Measurements from ENCODE around the gene NQO2. TPM values are rescaled to one million over a fixed set of nuclear protein-coding genes. Genes with fewer than 3 reads are reported as not detected.

NQO2 gene, protein sequence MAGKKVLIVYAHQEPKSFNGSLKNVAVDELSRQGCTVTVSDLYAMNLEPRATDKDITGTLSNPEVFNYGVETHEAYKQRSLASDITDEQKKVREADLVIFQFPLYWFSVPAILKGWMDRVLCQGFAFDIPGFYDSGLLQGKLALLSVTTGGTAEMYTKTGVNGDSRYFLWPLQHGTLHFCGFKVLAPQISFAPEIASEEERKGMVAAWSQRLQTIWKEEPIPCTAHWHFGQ
- polyA plus RNA-seq (2013, experiment 1 of 2) = 125 TPM
- 138 TPM for polyA plus RNA-seq (2013, experiment 2 of 2)

DNA sequence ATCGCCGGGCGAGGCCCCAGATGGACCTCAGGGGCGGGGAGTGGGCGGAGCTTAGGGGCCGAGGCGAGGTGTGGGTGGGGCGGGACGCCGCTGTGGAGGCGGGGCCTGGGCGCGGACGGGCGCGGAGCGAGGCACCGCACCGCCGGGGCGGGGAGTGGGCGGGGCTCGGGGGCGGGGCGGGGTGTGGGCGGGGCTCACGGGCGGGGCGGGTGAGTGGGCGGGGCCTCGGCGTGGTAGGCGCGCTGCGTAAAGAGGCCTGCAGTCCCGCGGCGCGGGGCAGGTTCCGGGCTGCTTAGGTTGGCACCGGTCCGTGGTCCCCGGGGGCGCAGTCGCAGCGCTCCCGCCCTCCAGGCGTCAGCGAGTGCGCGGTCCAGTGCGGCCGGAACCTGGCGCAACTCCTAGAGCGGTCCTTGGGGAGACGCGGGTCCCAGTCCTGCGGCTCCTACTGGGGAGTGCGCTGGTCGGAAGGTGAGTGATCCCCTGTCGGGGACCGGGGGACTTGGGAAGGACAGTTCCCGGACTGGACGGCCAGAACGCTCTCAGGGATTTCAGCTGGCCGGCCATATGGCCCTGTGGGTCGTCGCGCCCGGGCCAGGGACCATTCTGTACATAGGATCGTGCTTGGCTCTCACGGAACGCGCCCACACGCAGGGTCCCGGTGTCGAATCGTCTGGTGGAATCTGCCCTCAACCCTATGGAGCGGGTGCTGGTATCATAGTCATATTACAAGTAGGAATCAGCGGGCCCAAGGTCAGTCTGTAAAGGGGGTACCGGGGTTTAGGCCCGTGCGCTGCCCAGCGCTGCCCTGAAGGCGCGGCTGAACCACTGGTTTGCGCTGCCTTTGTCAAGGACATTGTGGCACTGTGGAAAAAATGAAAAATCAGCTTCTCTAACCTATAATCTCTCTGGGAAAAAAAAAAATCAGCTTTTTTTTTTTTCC, at the start of gene NQO2:
NQO2 (plus strand) TSS at position 277 of the 940 bp plus-strand sequence. CDS start 6,659 bp downstream, outside the sequence.
- H3K4me3 ChIP-seq (ENCODE audit: low read length) = peak within 1 kb of the TSS; percentile 95
- peaks cover 7% of the 10 kb centered on the region; the same call in 1 of the 2 replicates for H3K27me3 ChIP-seq (ENCODE audit: insufficient read depth, low read length)
- 1% methylated on average over 83 of the region's 87 CpGs for WGBS
- no peaks in the 10 kb centered on the region for H3K9me3 ChIP-seq (ENCODE audit: insufficient read depth, low read depth, low read length)
- peaks cover 10% of the 10 kb centered on the region for H3K36me3 ChIP-seq (ENCODE audit: insufficient read depth, low read length)
- peak within 1 kb of the TSS; percentile 52; the same call in 1 of the 2 replicates for H3K27ac ChIP-seq (ENCODE audit: low read depth, low read length)
- H3K4me1 ChIP-seq (ENCODE audit: insufficient read depth, low read length) = peaks cover 12% of the 10 kb centered on the region; the same call in 1 of the 2 replicates
- peak within 1 kb of the TSS; percentile 86 for H3K9ac ChIP-seq (ENCODE audit: low read depth, low read length)

DNA sequence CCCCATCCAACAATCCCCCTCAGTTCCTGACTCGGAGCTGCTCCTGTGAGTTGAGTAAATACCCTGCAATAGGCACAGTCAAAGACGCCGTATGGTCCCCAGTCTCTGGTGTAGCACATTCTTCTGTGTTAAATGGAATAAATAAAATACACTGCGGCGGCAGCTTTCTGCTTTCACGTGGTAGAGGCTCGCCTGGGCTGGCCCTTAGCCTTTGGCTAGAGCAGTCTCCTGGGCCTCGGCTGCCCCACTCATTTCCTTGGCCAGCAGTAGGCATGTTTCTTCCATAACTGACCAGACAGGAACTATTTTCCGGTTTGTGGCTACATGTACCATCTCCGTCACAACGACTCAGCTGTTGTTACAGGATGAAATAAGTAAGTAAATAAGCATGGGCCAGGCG, 49.0 kb upstream of the NQO2 start:
- Histone ChIP-seq H3K4me1 (ENCODE audit: insufficient read depth, low read length) (0 out of 2 replicates have a peak, but pooled peaks cover 2% of the 10 kb centered on the region), H3K27ac (ENCODE audit: low read depth, low read length) (no peak overlapping the region), H3K4me3 (ENCODE audit: low read length) (no peak overlapping the region), H3K9me3 (ENCODE audit: insufficient read depth, low read depth, low read length) (no peaks in the 10 kb centered on the region), H3K27me3 (ENCODE audit: insufficient read depth, low read length) (no peaks in the 10 kb centered on the region), H3K9ac (ENCODE audit: low read depth, low read length) (no peak overlapping the region), H3K36me3 (ENCODE audit: insufficient read depth, low read length) (0 out of 2 replicates have a peak, but pooled peaks cover 4% of the 10 kb centered on the region)
- 94% methylated on average over 12 of the region's 12 CpGs for WGBS

DNA sequence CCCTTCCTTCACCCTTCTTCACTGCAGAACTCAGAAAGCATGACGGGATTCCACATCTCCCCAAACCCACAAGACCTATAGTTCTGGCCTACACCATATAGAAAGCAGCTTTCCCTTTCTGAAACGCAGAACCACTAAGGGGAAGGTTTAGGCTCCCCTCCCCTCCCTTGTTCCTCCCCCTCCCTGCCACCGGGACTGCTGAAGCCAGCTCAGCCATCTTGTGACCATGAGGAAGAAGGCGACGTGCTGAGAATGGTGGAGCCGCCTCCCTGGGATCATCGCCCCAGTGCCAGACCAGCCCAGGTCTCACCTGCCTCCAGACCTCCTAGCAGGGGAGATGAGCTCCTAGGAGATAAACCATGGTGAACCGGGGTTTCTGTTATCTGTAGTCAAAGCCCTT, 48.0 kb upstream of the NQO2 start:
- Histone ChIP-seq H3K27me3 (ENCODE audit: insufficient read depth, low read length) (no peaks in the 10 kb centered on the region), H3K4me1 (ENCODE audit: insufficient read depth, low read length) (0 out of 2 replicates have a peak, but pooled peaks cover 2% of the 10 kb centered on the region), H3K4me3 (ENCODE audit: low read length) (no peak overlapping the region), H3K9ac (ENCODE audit: low read depth, low read length) (no peak overlapping the region), H3K9me3 (ENCODE audit: insufficient read depth, low read depth, low read length) (no peaks in the 10 kb centered on the region), H3K27ac (ENCODE audit: low read depth, low read length) (no peak overlapping the region), H3K36me3 (ENCODE audit: insufficient read depth, low read length) (0 out of 2 replicates have a peak, but pooled peaks cover 4% of the 10 kb centered on the region)
- WGBS = 76% methylated on average over 8 of the region's 8 CpGs

DNA sequence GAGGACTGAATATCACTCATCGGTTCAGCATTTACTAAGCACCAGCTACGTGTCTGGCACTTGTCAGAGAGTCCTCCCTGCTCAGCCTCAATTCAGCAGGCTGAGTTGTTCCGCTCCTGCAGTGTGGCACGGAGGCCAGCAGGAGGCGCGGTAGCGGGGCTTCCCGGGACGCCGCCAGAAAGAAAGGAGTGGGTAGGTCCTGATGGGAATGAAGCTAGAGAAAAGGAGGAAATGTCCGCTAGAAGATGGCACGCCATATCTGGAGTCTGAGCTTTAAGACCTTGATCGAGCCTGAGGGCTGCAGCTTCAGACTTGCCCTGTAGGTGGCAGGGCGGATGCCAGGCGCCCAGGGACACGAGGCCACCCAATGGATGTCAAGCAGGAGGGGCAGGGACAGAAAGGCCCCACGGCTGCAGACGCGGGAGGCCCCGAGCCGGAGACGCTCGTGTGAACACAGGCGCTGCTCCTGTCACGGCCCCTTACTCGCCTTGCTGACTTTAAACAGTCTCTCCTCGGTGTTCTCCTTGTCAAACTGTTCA, 47.1 kb upstream of the NQO2 start:
- H3K4me3 ChIP-seq (ENCODE audit: low read length) = 0 out of 2 replicates have a peak overlapping the region, but pooled peaks have one; percentile 0
- WGBS = 22% methylated on average over 27 of the region's 27 CpGs

DNA sequence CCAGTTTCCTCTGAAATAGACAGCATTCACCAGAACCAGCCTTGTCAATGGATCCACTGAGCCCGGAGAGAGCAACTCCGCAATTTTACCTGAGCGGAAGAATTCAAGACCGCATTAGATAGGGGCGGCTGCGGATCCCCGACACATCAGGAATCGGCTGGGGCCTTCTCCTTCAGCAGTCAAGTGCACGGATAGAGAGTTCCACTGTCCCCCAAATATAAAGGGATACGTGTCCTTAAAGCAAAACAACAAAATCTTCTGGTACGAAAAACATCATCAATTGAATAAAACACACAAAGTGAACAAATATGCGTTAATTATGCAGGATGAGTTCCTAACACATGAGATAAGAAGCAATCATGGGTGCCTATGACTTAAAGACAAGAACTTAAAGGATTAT, 46.6 kb upstream of the NQO2 start:
- Histone ChIP-seq H3K27ac (ENCODE audit: low read depth, low read length) (no peak overlapping the region), H3K4me3 (ENCODE audit: low read length) (no peak overlapping the region), H3K4me1 (ENCODE audit: insufficient read depth, low read length) (0 out of 2 replicates have a peak, but pooled peaks cover 2% of the 10 kb centered on the region), H3K9ac (ENCODE audit: low read depth, low read length) (no peak overlapping the region), H3K9me3 (ENCODE audit: insufficient read depth, low read depth, low read length) (no peaks in the 10 kb centered on the region), H3K27me3 (ENCODE audit: insufficient read depth, low read length) (no peaks in the 10 kb centered on the region), H3K36me3 (ENCODE audit: insufficient read depth, low read length) (0 out of 2 replicates have a peak, but pooled peaks cover 4% of the 10 kb centered on the region)
- WGBS = 94% methylated on average over 12 of the region's 12 CpGs

More for the DNA sequence above, 47.1 kb upstream of the NQO2 start:
- H3K9me3 ChIP-seq (ENCODE audit: insufficient read depth, low read depth, low read length) = no peaks in the 10 kb centered on the region
- H3K4me1 ChIP-seq (ENCODE audit: insufficient read depth, low read length) = 0 out of 2 replicates have a peak, but pooled peaks cover 2% of the 10 kb centered on the region
- H3K9ac ChIP-seq (ENCODE audit: low read depth, low read length) = no peak overlapping the region
- H3K36me3 ChIP-seq (ENCODE audit: insufficient read depth, low read length) = 0 out of 2 replicates have a peak, but pooled peaks cover 4% of the 10 kb centered on the region
- H3K27me3 ChIP-seq (ENCODE audit: insufficient read depth, low read length) = no peaks in the 10 kb centered on the region
- H3K27ac ChIP-seq (ENCODE audit: low read depth, low read length) = no peak overlapping the region

DNA sequence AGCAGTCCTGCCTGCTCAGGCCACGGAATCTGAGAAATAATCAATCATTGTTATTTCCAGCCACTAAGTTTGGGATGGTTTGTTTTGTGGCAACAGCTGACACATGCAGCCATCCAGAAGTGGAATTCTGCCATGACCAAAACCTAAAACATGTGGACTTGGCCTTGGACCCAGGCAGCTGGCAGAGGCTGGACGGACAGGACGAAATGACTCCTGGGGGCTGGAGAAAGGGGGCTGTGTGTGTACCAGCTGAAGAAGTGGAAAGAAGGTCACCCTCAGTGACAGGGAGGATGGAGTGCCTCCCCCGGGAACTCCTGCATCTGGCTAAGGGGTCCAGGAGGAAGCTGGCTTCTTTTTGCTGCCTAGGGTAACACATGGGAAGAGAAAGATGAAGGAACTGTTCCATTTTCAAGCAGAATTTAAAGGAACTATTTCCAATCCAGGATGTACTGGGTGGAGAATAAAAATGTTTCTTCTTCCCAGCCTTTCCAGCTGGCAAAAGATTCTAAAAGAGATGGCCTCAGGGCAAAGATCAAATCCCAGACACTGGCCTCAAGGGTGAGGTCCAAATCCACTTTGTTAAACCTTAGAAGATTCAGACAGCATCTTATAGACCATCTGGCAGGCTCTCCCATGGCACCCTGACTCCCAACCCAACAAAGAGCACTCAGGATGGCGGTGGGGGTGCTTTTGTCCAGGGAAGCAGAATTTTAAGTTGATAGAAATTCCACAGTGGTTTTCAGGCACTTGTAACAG, 42.6 kb upstream of the NQO2 start:
- no peak overlapping the region for H3K9ac ChIP-seq (ENCODE audit: low read depth, low read length)
- H3K27ac ChIP-seq (ENCODE audit: low read depth, low read length) = no peak overlapping the region

DNA sequence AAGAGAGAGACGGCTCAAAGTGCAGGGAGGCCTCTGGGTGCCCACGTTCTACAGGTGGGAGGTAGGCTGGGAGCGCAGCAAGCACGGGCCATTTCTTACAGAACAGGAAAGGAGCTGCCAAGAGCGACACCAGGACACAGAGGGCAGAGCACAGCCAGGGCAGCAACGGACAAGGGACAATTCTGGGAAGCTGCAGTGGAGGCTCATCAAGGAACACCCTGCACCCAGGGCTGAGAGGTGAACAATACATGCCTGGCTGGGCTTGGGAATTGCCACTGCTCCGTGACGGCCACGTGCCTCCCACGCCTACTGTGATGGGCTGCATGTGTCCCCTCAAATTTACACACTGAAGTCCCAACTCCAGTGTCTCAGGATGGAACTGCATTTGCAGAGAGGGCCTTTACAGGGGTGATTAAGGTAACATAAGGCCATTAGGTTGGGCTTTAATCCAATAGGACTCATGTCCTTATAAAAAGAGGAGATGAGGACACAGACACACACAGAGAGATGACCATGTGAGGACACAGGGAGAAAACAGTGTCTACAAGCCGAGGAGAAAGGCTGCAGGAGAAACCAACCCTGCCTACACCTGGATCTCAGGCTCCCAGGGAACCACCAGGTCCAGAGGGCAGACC, 41.9 kb upstream of the NQO2 start:
- H3K9me3 ChIP-seq (ENCODE audit: insufficient read depth, low read depth, low read length) = no peaks in the 10 kb centered on the region
- no peaks in the 10 kb centered on the region for H3K36me3 ChIP-seq (ENCODE audit: insufficient read depth, low read length)
- peaks cover 19% of the 10 kb centered on the region for H3K4me1 ChIP-seq (ENCODE audit: insufficient read depth, low read length)
- no peak overlapping the region for H3K27ac ChIP-seq (ENCODE audit: low read depth, low read length)
- H3K4me3 ChIP-seq (ENCODE audit: low read length) = no peak overlapping the region
- H3K9ac ChIP-seq (ENCODE audit: low read depth, low read length) = no peak overlapping the region
- H3K27me3 ChIP-seq (ENCODE audit: insufficient read depth, low read length) = no peaks in the 10 kb centered on the region
- WGBS = 92% methylated on average over 11 of the region's 11 CpGs

More for the DNA sequence above, 42.6 kb upstream of the NQO2 start:
- WGBS = 91% methylated on average over 5 of the region's 5 CpGs
- no peaks in the 10 kb centered on the region for H3K9me3 ChIP-seq (ENCODE audit: insufficient read depth, low read depth, low read length)
- no peaks in the 10 kb centered on the region for H3K27me3 ChIP-seq (ENCODE audit: insufficient read depth, low read length)
- no peak overlapping the region for H3K4me3 ChIP-seq (ENCODE audit: low read length)
- H3K36me3 ChIP-seq (ENCODE audit: insufficient read depth, low read length) = no peaks in the 10 kb centered on the region
- peaks cover 17% of the 10 kb centered on the region for H3K4me1 ChIP-seq (ENCODE audit: insufficient read depth, low read length)

DNA sequence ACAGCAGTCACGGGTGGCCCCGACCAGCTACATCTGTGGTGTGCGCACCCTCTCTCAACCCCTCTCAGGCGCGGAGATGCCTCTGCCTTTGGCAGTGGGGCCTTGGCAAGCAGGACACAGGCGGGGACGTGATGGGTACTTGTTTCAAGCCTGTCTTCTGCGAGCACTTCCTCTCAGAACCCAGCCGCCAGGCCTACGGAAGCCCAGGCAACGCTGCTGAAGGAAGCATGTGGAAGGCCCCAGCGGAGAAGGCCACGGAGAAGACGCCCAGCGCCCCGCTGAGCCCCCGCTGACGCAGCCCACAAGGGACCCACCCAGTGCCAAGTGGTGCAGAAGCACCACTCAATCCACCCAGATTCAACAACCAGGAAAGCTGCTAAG, 41.4 kb upstream of the NQO2 start:
- no peak overlapping the region for H3K27ac ChIP-seq (ENCODE audit: low read depth, low read length)
- WGBS = 93% methylated on average over 18 of the region's 18 CpGs
- no peak overlapping the region for H3K9ac ChIP-seq (ENCODE audit: low read depth, low read length)
- H3K4me3 ChIP-seq (ENCODE audit: low read length) = no peak overlapping the region
- H3K27me3 ChIP-seq (ENCODE audit: insufficient read depth, low read length) = no peaks in the 10 kb centered on the region
- H3K9me3 ChIP-seq (ENCODE audit: insufficient read depth, low read depth, low read length) = no peaks in the 10 kb centered on the region
- H3K36me3 ChIP-seq (ENCODE audit: insufficient read depth, low read length) = no peaks in the 10 kb centered on the region
- peaks cover 19% of the 10 kb centered on the region for H3K4me1 ChIP-seq (ENCODE audit: insufficient read depth, low read length)

DNA sequence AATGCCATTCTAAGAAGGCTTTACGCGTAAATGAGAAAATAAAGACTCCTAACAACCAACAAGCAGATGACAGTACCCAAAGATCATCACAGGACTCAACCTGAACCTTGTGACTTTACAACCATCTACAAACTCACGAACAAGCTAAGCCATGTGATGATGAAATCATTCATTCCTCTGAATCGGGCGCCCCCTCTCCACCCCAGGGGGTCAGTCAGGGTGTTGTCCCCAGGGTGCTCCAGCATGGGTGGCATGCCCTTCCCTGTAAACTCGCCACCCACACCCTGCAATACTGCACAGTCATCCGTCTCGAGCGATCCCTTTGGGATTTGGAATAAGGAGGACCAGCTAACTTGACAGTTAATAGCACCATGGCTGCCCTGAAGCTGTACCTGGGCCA, 40.9 kb upstream of the NQO2 start:
- no peak overlapping the region for H3K4me3 ChIP-seq (ENCODE audit: low read length)
- H3K27me3 ChIP-seq (ENCODE audit: insufficient read depth, low read length) = no peaks in the 10 kb centered on the region
- H3K9me3 ChIP-seq (ENCODE audit: insufficient read depth, low read depth, low read length) = no peaks in the 10 kb centered on the region
- H3K27ac ChIP-seq (ENCODE audit: low read depth, low read length) = no peak overlapping the region
- peaks cover 19% of the 10 kb centered on the region for H3K4me1 ChIP-seq (ENCODE audit: insufficient read depth, low read length)
- WGBS = 93% methylated on average over 9 of the region's 9 CpGs
- H3K36me3 ChIP-seq (ENCODE audit: insufficient read depth, low read length) = no peaks in the 10 kb centered on the region
- H3K9ac ChIP-seq (ENCODE audit: low read depth, low read length) = no peak overlapping the region
